Activated T-cell treated with anti-CD3 and anti-CD28 coated beads for 1 hour (primary cell): ENCODE results near the gene CAMKMT.
"Not testable (repeated sequence)": the region's sequence is repeated elsewhere in the genome, so short reads cannot be mapped to it uniquely, and the experiment has no call there.

Experiments used
- DNase-seq: peaks from one replicate; pipeline ENCODE4 v3.0.0-alpha.2; 2020; ENCODE audit warnings: low read depth

Gene CAMKMT

DNA sequence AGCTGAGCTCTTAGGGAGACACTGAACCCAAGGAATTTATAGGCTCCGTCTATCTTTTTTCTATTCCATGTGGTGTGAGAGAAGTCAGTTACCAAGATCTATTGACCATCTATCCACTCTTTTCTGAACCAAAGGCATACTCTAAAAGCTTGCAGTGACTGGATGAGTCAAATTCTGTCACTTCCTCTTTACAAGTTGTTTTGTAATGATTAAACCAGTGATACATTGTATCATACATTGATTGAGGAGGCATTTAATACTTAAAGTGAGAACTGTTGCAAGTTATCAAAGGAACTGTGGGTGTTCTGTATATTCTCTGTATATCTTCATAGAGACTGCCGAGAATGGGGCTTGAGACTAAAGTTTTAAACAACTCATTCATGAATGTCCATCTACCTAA is 188.8 kb downstream of the CAMKMT start:
- DNase-seq, result no peak

- no peak for DNase-seq
Measured at GRCh38 chr2:44551497-44551896, 189.8 kb downstream of the CAMKMT start.

- no peak for DNase-seq
Measured at GRCh38 chr2:44553456-44553855, 191.7 kb downstream of the CAMKMT start.

GRCh38 chr2:44555700-44556099 is 194.0 kb downstream of the CAMKMT start:
- DNase-seq, result no peak

GRCh38 chr2:44559108-44559507 is 197.4 kb downstream of the CAMKMT start:
- DNase-seq, result no peak

GRCh38 chr2:44560352-44560751 is 198.6 kb downstream of the CAMKMT start:
- DNase-seq, result no peak

- DNase-seq, result no peak
Measured at GRCh38 chr2:44560941-44561340, 199.2 kb downstream of the CAMKMT start.

DNA sequence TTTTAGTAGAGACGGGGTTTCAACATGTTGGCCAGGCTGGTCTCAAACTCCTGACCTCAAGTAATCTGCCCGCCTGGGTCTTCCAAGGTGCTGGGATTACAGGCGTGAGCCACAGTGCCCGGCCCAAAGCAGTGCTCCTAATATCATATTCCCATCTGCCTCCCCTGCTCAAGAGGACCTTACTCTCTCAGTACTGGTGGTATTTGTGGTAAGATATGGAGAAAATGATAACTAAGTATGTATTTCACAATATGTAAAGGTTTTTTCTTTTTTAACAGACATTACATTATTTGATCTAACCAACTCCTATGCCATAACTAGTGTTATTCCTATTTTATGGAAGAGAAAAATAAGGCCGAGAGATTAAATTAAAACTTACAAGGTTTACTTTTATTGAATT is 201.0 kb downstream of the CAMKMT start:
- DNase-seq, result no peak

GRCh38 chr2:44564752-44565151 is 203.0 kb downstream of the CAMKMT start:
- no peak for DNase-seq

- no peak for DNase-seq
Measured at GRCh38 chr2:44566059-44566458, 204.3 kb downstream of the CAMKMT start.

DNA sequence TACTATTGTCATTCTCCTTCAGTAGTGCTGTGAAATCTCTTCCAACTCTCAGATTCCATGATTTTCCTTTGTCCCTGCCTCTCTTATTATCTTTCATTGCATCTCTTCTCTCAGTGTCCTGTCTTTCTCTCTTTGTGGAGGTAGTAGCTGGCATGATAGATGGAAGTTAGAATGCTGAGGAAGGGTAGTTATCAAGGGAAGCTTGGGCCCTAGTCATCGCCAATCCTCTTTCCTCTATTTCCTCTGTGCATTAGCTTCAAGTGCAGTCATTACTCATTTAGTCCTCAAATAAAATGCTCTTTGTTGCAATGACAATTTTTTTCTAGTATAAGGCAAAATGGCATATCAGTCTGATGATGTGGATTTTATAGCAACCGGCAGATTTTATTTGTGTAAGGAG is 207.7 kb downstream of the CAMKMT start:
- no peak for DNase-seq

DNA sequence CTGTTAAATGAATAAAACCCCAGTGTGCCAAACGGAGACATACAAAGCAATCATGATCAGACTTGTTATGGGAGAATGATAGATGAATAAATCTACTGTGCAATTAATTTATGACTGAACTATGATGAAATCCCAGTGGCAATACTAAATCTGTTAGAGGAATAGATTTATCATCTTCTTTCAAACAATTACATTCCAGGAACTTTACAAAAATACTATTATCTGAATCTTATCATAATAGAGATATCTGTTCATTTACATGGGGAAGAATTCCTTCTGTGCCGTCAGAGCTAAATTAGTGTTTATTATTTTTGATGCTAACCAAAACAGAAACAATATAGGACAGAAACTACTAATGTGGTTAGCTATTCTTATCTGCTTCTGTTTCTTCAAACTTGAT is 208.5 kb downstream of the CAMKMT start:
- no peak for DNase-seq

DNA sequence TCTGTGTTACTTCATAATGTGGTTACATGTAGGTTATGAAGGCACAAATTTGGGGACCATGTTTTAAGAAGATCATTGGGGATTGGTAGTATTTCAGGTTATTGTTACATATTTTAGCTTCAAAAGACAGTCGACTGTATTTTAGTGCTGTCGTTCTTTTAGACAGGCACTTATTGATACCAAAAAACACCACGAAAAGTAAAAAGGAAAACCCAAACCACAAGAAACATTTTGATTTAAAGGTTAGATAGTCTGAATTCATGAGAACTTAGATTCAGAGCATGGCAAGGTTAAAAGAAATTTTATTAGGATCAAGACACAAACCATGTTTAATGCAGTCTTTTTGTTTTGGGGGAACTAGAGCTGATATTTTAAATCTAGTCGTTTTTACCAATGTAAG is 209.0 kb downstream of the CAMKMT start:
- no peak for DNase-seq

- DNase-seq, result no peak
Measured at GRCh38 chr2:44572196-44572900, 210.6 kb downstream of the CAMKMT start.

DNA sequence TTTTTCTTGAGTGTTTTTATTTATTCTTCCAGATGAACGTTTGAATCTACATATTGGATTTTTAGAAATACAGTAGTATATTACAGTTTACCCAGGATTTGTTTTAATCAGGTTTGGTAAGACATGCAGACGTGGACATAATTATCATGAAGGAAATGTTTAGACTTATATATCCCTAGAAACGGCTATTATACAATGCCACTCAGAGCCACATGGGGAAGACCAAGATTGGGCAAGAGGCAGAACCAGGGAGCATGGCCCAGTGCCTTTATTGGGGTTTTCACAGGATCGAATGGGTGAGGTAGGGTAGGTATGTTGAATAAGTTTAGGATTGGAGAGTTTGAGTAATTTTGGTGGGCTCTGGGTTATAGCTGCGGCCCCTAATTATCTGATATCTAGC is 212.2 kb downstream of the CAMKMT start:
- DNase-seq, result no peak

- DNase-seq, result no peak
Measured at GRCh38 chr2:44578471-44579093, 216.8 kb downstream of the CAMKMT start.

GRCh38 chr2:44579115-44579836 is 217.5 kb downstream of the CAMKMT start:
- DNase-seq, result no peak

- no peak for DNase-seq
Measured at GRCh38 chr2:44579837-44580230, 218.1 kb downstream of the CAMKMT start.

DNA sequence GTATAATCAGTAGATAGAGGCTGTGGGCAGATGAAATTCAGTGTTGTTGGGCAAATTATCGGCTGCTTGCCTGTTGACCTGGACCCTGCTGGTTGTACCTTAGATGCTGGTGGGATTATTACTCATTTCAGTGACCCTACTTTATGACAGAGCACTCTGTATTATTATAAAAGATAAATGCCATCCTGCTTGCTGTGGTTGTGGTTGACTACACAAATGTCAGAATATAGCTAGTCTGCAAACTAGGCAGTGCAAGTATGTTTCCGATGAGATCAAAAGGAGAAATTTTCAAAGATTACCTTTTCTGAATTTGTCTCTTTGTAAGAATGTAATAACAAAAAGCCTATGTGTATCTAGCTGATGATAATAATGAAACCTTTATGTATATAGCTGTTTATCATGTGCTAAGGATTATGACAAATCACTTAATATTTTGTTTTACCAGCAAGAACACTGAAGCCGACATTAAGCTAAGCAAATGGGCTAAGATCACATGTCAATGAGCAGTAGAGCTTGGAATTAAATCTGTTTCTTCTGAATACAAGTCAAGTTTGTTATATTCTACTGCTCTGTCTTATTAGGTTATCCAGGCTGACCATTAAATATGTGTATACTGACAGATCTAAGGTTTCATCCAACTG is 219.2 kb downstream of the CAMKMT start:
- no peak for DNase-seq

- DNase-seq, result no peak
Measured at GRCh38 chr2:44582363-44583008, 220.7 kb downstream of the CAMKMT start.

GRCh38 chr2:44595615-44596014 is 233.9 kb downstream of the CAMKMT start:
- DNase-seq, result not testable (repeated sequence)
